Suppressor macrophage treated with lipopolysaccharide for 1 hour (primary cell): ENCODE data around the gene MYBPHL.

Experiments
- DNase-seq, 3 donors: peaks; one replicate each; pipeline ENCODE4 v3.0.0-alpha.2; 2020 to 2022

Gene MYBPHL, protein sequence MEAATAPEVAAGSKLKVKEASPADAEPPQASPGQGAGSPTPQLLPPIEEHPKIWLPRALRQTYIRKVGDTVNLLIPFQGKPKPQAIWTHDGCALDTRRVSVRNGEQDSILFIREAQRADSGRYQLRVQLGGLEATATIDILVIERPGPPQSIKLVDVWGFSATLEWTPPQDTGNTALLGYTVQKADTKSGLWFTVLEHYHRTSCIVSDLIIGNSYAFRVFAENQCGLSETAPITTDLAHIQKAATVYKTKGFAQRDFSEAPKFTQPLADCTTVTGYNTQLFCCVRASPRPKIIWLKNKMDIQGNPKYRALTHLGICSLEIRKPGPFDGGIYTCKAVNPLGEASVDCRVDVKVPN

DNA sequence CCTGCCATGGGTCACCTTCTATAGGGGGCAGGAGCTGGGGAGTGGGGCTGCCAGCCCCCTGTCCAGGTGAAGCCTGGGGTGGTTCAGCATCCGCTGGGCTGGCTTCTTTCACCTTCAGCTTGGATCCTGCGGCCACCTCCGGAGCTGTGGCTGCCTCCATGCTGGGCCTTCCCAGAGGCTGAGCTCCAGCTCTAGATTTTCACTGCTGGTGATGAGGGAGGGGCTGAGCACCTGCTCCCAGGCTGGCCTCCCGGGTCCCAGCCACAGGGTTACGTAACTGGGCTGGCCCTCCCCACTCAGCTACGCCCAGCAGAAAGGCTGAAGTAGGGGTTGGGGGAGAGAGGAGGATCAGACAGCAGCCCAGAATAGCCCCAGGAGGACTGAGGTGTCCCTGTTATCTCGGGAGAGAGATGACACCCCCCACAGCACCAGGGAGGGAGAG is at the start of gene MYBPHL:
Gene MYBPHL (minus strand): TSS at position 180 of the 442 bp plus-strand sequence. CDS start 20 bp downstream, at position 160.
- DNase-seq, result no peak

DNA sequence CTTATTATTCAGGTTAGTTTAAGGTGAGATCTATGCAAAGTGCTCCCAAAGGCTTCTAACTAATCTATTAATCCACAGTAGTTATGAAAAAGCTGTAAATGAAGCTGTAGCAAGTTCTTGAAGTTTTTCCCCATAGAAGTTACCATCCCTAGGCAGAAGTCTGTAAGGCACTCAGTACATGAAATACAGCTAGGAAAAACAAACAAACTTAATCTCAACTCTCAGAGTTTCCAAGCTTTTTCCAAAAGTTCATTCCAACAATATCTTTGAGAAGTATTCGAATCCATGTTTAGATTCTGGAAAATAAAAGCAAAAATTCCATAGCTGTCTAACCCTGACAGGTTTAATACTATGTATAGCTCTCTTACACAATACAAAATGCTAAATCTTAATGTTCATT is 49.7 kb upstream of the MYBPHL start:
- DNase-seq, result no peak

DNA sequence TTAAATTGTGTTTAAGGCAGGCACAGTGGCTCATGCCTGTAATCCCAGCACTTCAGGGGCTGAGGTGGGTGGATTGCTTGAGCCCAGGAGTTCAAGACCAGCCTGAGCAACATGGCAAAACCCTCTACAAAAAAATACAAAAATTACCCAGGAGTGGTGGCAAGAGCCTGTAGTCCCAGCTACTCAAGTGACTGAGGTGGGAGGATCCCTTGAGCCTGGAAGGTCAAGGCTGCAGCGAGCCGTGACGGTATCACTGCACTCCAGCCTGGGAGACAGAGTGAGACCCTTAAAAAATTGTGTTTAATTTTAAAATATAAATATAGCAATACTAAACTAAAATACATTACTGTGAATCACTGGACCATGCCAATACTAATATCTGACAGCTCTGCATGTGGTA is 48.1 kb upstream of the MYBPHL start:
- no peak for DNase-seq

DNA sequence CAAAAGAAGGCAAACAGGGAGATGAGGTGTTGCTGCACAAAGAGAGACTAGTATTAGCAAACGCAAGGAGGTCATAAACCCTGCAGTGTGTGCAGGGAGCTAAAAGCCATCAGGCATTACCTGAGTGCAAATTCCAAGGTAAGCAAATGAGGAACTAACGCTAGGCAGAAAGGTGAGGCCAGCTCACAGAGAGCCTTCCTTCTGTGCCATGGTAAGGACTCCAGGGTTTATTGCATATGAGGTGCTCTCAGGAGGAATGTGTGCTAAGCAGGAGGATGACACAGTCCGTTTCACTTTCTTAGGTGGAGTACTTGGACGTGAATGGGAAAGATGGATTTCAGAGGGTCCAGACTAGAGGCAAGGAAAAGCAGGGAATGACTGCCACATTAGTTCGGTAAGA is 44.6 kb upstream of the MYBPHL start:
- DNase-seq, result no peak

DNA sequence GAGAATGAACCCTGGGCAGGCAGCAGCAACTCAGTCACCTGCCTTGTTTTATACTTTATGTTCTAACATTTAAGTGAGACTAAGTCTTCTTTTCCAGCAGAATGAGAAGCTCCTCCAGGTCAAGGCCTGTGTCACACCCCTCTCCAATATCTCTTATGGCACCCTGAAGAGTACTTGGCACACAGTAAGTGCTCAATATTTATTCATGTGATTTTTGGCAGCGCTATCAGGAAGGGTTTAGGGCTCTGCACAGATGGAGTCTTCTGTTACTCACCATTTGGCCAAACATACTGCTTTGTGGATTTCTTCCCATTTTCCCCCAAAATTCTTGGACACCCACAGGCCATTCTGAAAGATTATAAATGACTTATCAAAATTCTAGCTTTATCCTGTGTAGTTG is 43.8 kb upstream of the MYBPHL start:
- DNase-seq, result no peak

DNA sequence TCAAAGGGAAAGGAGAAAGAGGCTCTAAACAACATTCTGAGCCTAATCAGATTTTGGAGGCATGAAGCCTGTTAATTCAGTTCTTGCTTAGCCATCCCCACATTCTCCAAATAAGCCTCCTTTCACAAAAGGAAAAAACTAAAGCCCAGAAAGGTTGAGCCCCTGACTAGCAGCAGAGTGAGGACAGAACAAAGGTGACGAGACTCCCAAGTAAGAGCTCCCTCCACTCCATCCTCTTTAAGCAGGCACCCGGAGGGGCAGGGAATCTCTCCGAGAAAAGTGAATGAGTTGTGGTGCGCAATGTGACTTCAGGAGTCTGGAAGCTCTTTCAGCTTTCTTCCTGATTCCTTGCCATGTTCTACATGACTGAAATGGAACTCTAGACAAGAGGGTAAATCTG is 43.4 kb upstream of the MYBPHL start:
- DNase-seq, result no peak

DNA sequence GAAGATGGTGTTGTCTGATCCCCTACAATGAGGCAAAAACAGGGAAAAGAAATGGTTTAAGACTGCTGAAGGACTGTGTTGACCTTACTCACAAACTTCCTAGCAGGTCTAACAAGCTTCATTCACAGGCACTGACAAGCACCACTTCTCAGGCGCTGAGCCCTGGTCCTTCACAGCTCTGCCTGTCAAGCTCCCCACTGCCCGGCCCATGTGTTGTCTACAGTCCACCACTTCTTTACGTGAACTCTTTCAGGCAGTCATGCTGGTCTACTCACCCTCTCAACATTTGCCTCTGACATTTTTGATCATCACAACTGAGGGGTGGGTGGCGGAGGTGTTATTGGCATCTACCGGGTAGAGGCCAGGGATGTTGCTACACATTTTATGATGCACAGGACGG is 40.7 kb upstream of the MYBPHL start:
- no peak for DNase-seq

DNA sequence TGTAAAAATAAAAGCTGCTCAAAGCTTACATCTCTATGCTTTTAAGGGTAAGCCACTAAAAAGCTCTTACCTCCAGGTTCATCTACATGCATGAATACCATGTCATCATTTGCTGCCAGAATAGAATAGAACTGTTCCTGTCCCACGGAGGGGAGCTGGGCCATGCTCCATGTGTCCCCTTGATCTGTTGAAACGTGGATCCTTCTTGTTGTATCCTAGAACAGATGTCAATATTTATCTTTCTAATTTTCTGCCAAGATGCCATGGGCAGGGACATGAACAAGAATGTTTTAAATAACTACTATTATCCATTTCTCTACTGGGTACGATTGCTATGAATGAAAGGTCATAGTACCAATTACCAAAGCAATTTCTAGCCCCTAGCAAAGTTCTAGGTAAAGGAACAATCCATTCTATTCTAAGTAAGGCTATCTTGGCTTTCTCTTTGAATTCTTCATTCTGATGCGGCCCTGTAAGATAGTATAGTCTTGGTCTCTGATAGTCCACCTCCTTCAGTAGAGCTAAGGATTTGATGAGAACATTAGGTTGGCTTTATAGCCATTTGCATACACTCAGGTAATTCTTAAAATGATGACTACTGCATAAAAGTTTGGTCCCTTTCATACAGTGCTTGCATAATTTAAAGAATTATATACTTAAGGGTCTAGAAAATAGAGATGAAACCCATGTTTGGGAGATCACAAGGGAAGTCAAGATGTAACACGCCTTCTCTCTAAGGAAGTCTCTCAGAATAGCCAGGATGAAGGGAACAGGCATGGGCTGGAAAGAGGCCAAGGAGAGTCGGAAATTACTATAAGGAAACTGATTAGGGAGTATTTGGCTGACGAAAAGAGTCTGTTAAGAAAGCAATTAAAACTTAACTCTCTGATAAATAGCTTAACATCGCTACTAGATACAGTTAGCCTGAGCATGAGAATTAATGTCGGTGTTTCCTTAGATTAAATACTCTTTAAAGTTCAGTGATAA is 35.4 kb upstream of the MYBPHL start:
- DNase-seq, result no peak

DNA sequence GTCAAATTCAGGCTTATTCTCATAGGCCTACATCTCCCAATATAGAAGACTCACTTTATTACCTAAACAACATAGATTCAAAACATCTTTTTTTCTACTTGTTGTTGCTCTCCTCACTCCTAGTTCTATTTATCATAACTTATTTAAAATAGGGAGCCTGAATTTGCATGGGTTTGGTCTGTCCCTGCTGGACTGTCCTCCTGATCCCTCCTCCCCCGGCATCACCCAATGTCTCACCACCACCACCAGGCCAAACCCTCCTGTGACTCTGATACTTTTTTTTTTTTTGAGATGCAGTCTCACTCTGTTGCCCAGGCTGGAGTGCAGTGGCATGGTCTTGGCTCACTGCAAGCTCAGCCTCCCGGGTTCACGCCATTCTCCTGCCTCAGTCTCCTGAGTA is 31.8 kb upstream of the MYBPHL start:
- DNase-seq, result no peak

DNA sequence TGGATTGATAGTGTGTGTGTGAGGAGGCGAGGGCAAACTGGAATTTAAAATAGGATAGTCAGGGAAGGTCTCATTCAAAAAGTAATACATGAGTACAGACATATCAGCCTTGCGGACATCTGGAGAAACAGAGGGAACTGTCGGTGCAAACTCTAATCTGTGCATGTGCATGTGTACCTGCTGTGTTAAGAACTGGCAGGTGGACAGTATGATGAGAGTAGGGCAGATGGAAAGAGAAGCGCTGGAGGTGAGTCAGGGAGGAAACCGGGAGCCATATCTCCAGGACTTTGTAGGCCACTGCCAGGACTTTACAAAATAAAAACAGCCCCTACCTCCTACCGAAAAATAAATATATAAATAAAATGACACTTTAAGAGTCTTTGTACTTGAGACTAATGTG is 31.3 kb upstream of the MYBPHL start:
- no peak for DNase-seq

DNA sequence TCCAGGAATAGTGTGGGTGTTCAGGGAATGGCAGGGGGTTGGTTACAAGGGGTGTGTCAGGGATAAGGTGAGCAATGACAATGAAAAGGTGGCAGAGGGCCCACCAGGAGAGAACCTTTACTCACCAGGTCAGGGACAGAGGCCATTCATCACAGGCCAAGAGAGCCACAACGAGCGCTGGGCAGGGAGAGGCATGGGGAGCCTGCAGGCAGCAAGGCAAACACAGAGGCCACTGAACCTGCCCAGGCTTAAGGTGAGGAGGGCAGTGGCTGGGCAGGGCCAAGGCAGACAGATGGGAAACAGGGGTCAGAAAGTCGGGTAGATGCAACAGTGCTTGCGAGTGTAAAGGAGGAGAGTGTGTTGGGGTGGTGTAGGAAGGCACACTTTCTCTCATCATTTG is 28.3 kb upstream of the MYBPHL start:
- no peak for DNase-seq

DNA sequence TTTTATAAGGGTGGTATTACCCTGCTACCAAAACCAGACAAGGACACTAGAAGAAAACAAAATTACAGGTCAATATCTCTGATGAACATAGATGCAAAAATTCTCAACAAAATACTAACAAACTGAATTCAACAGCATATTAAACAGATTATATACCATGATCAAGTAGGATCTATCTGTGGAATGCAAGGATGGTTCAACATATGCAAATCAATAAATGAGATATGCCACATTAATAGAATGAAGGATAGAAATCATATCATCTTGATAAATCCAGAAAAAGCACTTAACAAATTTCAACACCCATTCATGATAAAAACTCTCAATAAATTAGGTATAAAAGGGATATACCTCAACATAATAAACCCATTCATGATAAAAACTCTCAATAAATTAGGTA is 24.3 kb upstream of the MYBPHL start:
- no peak for DNase-seq

DNA sequence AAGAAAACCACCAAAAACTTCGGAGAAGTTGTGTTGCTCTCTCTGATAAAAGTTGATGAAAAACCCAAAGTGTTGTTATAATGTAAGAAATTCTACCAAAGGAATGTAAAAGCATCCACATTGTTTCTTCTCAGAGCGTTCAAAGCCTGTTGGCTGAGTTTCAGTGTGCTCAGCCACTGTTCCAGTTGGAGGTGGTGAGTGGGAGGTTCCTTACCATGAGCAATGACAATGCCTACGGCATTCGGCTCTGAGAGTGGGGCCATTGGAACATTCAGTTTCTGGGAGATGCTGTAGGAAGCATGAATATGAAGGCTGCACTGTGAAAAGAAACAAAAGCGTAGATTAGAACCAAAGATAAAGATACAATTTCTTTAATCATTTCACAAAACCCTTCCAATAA is 20.5 kb upstream of the MYBPHL start:
- no peak for DNase-seq

DNA sequence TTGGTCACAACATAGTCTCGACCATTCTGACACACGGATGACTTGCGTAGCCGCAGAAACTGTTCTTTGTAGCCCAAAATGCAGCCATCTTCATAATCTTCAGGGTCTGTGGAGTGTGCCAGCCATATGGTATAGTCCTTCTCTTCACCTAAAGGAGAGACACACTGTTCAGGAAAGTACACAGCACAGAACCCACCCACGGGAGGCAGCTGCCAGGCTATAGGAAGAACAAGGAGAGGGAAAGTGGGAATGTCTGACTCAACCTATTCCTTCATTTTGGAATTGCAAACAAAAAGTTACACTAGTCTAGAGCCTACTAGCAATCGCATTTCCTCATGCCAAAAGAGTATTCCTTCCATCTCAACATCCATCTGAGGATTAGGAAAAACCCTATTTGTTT is 16.2 kb upstream of the MYBPHL start:
- no peak for DNase-seq

DNA sequence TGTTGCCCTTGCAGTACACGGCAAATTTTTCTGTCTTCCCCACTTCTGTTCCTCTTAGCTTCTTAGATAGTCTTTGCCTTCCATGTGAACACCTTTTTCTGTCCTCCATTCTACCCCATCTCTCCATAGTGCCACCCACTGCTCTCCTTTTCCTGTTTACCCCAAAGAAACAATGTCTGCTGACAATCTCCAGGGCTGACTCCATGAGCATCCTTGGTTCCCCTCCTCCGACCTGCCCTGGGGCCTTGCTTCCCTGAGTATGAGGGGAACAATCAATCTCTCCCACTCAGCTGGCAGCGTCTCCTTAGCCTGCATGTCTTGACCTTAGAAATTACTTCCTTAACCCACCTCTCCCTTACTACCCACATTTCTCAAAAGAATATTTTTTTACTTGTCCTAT is 12.3 kb upstream of the MYBPHL start:
- DNase-seq, result no peak

DNA sequence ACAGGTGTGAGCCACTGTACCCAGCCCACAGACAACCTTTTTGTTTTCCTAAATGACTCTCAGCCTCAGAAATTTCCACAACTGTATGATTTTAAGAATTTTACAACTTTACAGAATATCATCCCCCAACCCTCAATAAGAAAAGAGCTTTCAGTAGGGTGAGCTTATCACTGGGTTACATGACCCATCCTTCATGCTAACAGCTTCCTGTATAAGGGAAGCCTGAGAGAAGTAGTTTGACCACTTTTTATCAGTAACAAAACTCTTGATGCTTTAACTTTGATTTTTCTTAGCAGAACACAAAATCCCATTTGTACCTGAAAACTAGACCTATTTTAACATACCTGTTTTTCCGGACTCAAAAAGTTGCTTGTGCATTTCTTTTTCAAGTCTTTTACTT is 9.7 kb upstream of the MYBPHL start:
- DNase-seq, result no peak

DNA sequence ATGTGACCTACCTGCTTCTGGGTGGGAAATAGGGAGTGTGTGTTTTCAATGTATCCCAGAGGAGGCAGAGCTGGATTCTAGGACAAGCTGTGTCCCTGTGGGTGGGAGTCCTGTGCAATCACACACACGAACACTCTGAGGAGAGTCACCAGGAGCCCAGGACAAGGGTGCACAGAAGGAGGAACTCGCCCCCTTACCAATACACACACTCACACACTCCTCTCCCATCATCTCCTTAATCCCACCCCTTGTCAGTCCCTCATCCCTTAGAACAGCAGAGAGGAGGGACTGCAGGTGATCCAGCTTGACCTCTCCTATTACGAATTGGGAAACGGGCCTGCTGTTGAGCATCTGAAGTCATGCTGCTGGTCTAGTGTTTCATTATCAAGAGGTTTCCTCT is 8.5 kb upstream of the MYBPHL start:
- DNase-seq, result no peak

DNA sequence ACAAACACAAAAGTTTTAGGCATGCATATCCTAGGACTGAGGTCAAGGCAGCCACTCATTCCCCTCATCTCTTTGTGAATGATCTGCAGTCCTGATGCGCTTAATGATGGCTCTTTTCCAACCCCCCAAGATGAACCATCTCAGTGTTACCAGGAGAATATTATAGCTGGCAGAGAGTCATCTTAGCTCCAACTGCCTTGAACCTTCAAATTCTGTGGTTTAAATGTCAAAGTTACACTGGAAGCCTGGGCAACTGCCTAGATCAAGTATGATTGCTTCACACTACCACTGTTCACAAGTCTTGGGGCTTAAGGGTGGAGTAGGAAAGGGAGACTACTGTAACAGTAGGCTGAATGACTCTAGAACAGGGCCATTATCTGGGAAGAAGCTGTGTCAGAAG is 8.0 kb upstream of the MYBPHL start:
- no peak for DNase-seq

DNA sequence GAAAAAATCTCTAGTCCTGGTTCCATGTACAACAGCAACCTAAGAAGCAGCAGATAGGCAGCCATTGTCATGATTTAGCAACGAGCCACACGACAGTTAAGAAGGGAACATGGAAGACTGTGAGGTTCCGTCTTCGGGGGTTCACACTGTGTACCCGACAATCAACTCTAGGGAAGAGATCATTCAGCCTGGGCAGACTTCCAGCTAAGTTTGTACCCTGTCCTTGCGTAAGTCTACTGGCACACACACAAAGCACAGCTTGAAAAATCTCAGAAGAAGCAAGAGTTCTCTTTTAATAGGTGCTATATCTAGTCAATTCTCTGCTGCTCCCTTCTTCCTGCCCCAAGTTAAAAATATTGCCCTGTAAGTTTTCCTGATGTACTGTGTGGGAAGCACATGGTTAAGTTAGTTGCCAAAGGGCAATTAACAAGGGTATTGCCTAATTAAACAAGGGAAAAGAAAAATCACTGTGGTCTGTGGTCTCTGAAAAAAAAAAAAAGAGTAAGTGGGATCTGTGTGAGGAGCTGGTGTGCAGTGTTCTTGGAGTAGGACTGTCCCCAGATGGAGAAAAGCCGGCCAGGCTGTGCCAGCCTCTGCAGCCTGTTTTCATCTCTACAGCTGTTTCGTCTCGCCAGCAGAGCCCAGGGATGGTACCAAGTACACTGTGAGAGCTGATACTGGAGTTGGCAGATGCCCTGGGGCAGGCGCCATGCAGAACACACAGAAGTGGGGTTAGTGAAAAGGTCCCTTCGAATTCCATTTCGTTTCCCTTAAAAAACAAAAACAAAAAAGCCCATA is 6.4 kb upstream of the MYBPHL start:
- no peak for DNase-seq

DNA sequence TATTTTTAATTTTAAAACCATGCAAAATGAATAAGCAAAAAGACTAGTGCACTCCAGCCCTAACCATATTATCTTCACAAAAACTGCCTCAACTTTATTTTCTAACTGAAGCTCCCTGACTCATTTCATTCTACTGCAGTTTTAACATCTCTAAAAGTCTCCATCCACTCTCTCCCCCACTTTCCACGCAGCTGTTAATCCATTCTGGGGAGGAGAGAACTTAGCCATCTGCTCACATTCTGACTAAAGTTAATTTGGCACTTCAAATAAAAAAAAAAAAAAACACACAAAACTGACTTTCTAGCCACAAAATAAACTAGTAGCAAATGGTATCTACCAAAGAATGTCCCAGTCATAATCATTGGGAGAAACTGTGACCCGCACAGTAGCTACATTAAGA is 5.4 kb upstream of the MYBPHL start:
- DNase-seq, result no peak

DNA sequence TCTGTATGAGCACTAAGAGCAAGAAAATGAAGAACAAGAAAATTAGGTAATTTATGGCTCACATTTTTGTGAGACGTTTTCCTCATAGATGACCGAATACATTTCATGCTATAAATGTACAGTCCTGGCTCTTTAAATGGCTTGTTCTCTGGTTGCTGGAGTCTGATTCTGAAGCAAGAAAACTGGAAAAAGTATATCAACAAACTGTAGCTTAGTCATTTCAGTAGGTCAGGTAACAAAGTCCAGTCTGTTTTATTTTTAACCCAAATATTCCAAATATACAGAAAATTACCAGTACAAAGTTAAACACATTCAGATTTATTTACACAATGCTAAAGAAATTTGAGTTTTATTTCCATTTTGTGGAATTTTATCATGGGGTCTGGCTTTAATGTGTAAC is 2.5 kb upstream of the MYBPHL start:
- DNase-seq, result peak in 2 of 3 donors; percentile 26 to 31

DNA sequence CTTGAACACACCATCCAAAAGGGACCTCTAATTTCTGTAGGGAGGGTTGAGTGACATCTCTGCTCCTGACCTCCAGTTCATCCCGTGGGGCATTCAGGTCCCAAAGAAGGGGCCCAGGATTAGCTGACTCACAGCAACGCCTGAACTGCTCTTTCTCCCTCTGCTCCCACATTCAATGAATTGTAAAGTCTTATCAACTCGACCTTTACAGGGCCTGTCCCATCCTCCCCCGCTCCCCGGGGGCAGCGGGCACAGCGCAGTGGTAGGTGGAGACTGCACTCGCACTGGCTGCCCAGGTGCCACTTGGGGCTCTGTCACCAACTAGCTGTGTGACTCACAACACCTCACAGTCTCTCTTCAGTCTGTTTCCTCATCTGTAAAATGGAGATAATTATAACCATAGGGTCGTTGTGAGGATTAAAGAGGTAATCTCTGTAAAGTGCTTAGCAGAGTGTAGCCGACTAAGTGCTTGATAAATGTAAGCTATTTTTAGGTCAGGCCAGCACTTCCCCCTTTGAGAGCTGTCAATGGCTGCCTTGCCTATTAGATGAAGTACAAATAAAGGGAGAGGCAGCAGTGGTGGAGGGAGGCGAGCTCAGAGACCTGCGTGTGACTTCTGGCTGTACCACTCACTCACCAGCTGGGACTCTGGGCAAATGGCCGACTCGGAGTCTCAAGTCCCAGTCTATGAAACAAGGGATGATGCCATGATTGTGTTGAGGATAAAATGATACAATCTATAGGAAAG is 637 bp upstream of the MYBPHL start:
- peak in 2 of 3 donors; percentile 24 to 30 for DNase-seq
